DND-41 (cell line): ENCODE measurements around the gene ETFA.

ENCODE experiments used
- ATAC-seq: fragments of 200-7000 bp; cut with Tn5 transposase; 3 replicates; pipeline ENCODE4 v1.9.1; 2021; ENCODE audit warnings: low read depth; ENCODE audit not compliant: insufficient read depth
- DNase-seq: peaks from one replicate; pipeline ENCODE4 v3.0.0-alpha.2; 2020
- H2AFZ ChIP-seq: 2 replicates; pipeline ENCODE4 v1.6.0; 2012; ENCODE audit warnings: low read depth, low read length
- H3K27ac ChIP-seq: 2 replicates; pipeline ENCODE4 v1.5.1; 2012; ENCODE audit warnings: low read length, inconsistent platforms
- H3K27me3 ChIP-seq: fragments of 200-600 bp; sonication (generic); 2 replicates; pipeline ENCODE4 v1.6.0; 2012; ENCODE audit warnings: low read length, mild to moderate bottlenecking, inconsistent platforms; ENCODE audit not compliant: insufficient read depth, poor library complexity
- H3K36me3 ChIP-seq: 2 replicates; pipeline ENCODE4 v1.5.1; 2012; ENCODE audit warnings: low read length, inconsistent platforms; ENCODE audit not compliant: insufficient read depth
- H3K4me1 ChIP-seq: 2 replicates; pipeline ENCODE4 v1.5.1; 2012; ENCODE audit warnings: mild to moderate bottlenecking, low read length; ENCODE audit not compliant: insufficient read depth
- H3K4me2 ChIP-seq: 2 replicates; pipeline ENCODE4 v1.6.0; 2012; ENCODE audit warnings: mild to moderate bottlenecking, moderate library complexity, low read length, inconsistent platforms; ENCODE audit not compliant: insufficient read depth
- H3K4me3 ChIP-seq, 2 experiments: fragments of 200-600 bp in 1 of 2; shearing (Covaris generic) in 1 of 2; 2 replicates each; pipeline ENCODE4 v1.5.1; 2012 to 2016; ENCODE audit warnings: inconsistent platforms in 2 of 2, low read length in 2 of 2, mild to moderate bottlenecking in 2 of 2, low read depth in 1 of 2, moderate library complexity in 1 of 2
- H3K79me2 ChIP-seq: 2 replicates; pipeline ENCODE4 v1.6.0; 2012; ENCODE audit warnings: low read length, inconsistent platforms; ENCODE audit not compliant: insufficient read depth
- H3K9ac ChIP-seq: 2 replicates; pipeline ENCODE4 v1.6.0; 2012; ENCODE audit warnings: low read depth, mild to moderate bottlenecking, inconsistent platforms, low read length, moderate library complexity
- H3K9me3 ChIP-seq: 2 replicates; pipeline ENCODE4 v1.5.1; 2012; ENCODE audit warnings: low read length, moderate library complexity, mild to moderate bottlenecking, inconsistent platforms; ENCODE audit not compliant: insufficient read depth, severe bottlenecking
- H4K20me1 ChIP-seq: 2 replicates; pipeline ENCODE4 v1.6.0; 2012; ENCODE audit warnings: low read length; ENCODE audit not compliant: insufficient read depth
- EZH2 ChIP-seq: IDR thresholded peaks from 3 replicates; pipeline ENCODE4 v1.6.1; 2012; ENCODE audit warnings: borderline replicate concordance, low read depth, mild to moderate bottlenecking, moderate library complexity, low read length, inconsistent platforms; ENCODE audit not compliant: severe bottlenecking
- TF ChIP-seq, protein P1 (sequence below): IDR thresholded peaks from 2 replicates; pipeline ENCODE4 v1.5.1; 2012; ENCODE audit warnings: borderline replicate concordance, low read length, moderate library complexity, mild to moderate bottlenecking; ENCODE audit not compliant: poor library complexity, severe bottlenecking; ENCODE audit errors: extremely low read depth

The ETFA gene

DNA sequence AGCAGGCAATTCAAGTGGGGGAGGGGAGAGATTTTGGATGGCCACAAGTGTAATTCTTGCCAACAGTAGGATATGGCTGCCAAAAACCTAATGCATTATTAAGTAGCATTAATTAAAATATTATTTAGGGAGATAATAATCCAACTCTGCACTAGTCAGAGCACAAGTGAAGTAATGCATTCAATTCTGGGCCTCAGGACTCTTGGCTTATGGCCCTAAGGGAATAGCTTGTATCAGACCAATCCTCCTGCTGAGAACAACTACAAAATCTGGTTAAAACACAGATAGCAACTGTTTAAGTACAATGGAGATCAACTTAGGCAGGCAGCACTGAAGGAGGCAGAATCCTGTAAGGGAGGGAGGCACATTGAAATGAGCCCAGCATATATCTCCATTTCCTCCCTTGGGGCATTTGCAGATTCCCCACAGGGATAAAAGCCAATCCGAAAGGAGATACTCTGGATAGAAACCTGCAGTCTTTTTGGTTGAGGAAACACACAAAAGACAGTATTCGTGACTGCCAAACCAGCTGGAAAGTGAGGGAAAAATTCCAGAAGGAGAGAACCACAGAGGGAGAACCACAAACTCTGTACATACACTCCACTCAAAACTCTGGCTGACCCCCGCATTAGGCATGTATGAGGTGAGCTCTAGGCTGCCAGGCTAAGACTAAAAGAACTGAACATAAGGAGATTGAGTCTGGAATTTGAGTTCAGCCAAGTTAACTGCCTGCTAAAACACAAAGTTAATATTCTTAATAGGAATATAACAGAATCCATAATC lies 57.4 kb downstream of the ETFA start:
- no peaks in the 10 kb centered on the region for H3K79me2 ChIP-seq
- peaks cover 13% of the 10 kb centered on the region for H3K36me3 ChIP-seq
- no peaks in the 10 kb centered on the region for H4K20me1 ChIP-seq
- no peak overlapping the region for H3K9ac ChIP-seq
- H2AFZ ChIP-seq: no peak overlapping the region
- H3K27ac ChIP-seq: no peak overlapping the region
- H3K4me1 ChIP-seq: no peaks in the 10 kb centered on the region
- H3K4me2 ChIP-seq: no peak overlapping the region
- DNase-seq: no peak
- no peak overlapping the region for H3K4me3 ChIP-seq
- H3K27me3 ChIP-seq: no peaks in the 10 kb centered on the region
- no peaks in the 10 kb centered on the region for H3K9me3 ChIP-seq
- TF ChIP-seq EZH2: no peak
- TF ChIP-seq, protein P1, sequence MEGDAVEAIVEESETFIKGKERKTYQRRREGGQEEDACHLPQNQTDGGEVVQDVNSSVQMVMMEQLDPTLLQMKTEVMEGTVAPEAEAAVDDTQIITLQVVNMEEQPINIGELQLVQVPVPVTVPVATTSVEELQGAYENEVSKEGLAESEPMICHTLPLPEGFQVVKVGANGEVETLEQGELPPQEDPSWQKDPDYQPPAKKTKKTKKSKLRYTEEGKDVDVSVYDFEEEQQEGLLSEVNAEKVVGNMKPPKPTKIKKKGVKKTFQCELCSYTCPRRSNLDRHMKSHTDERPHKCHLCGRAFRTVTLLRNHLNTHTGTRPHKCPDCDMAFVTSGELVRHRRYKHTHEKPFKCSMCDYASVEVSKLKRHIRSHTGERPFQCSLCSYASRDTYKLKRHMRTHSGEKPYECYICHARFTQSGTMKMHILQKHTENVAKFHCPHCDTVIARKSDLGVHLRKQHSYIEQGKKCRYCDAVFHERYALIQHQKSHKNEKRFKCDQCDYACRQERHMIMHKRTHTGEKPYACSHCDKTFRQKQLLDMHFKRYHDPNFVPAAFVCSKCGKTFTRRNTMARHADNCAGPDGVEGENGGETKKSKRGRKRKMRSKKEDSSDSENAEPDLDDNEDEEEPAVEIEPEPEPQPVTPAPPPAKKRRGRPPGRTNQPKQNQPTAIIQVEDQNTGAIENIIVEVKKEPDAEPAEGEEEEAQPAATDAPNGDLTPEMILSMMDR: no peak
- ATAC-seq: no peak

DNA sequence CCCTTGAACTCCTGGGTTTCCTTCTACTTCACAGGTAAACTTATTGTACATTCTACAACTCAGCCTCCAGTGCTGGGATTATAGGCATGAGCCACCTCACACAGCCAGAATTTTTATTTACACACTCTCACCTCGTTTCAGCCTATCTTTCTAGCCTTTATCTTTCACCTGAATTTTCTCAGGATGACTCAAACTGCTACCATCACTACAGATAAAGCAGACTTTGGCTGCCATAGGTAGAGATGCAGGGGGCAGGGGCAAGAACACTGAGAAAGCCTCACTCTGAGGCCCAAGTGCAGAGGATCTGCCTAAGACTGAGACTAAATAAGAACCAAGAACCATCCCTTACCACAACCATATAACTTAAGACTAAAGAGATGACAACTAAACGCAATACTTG lies 59.0 kb downstream of the ETFA start:
- no peak overlapping the region for H3K4me2 ChIP-seq
- H3K4me3 ChIP-seq: no peak overlapping the region
- no peak overlapping the region for H3K9ac ChIP-seq
- no peak for TF ChIP-seq EZH2
- TF ChIP-seq, protein P1: no peak
- peaks cover 5% of the 10 kb centered on the region; the same call in 1 of the 2 replicates for H3K36me3 ChIP-seq
- no peak for DNase-seq
- H2AFZ ChIP-seq: no peak overlapping the region
- H3K79me2 ChIP-seq: no peaks in the 10 kb centered on the region
- no peaks in the 10 kb centered on the region for H4K20me1 ChIP-seq
- H3K9me3 ChIP-seq: no peaks in the 10 kb centered on the region
- H3K27ac ChIP-seq: no peak overlapping the region
- no peaks in the 10 kb centered on the region for H3K27me3 ChIP-seq
- ATAC-seq: no peak
- H3K4me1 ChIP-seq: no peaks in the 10 kb centered on the region

DNA sequence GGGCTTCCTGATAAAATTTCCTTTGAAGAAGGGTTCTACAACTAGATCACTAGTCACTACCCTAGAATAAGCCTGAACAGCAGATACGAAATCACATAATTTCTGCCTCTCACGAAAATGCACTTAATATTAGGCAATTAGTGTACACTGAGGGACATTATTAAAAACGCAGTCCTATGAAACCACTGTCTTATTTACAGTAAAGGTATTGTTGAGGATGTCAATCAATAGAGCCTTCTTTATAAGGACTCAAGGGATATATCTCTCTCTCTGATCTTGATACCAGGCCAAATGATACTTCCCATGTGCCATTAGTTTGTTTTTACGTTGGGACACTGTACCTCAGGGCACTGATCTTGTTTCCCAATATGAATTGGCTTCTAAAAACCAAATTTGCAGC lies 59.6 kb downstream of the ETFA start:
- DNase-seq: no peak
- no peak for ATAC-seq
- H3K27me3 ChIP-seq: no peaks in the 10 kb centered on the region
- no peak overlapping the region for H3K9ac ChIP-seq
- no peak overlapping the region for H3K4me2 ChIP-seq
- no peaks in the 10 kb centered on the region for H3K9me3 ChIP-seq
- TF ChIP-seq, protein P1: no peak
- no peak for TF ChIP-seq EZH2
- H3K4me1 ChIP-seq: no peaks in the 10 kb centered on the region
- peaks cover 5% of the 10 kb centered on the region; the same call in 1 of the 2 replicates for H3K36me3 ChIP-seq
- no peaks in the 10 kb centered on the region for H4K20me1 ChIP-seq
- H2AFZ ChIP-seq: no peak overlapping the region
- no peaks in the 10 kb centered on the region for H3K79me2 ChIP-seq
- H3K27ac ChIP-seq: no peak overlapping the region
- no peak overlapping the region for H3K4me3 ChIP-seq
